GM19193 (cell line): Measurements from ENCODE around the gene PROM2.

Experiments
- POLR2A ChIP-seq: IDR thresholded peaks from 4 replicates; pipeline ENCODE4 v1.6.1; 2011; ENCODE audit not compliant: insufficient read depth, insufficient read length; ENCODE audit errors: extremely low read depth

Gene PROM2

DNA sequence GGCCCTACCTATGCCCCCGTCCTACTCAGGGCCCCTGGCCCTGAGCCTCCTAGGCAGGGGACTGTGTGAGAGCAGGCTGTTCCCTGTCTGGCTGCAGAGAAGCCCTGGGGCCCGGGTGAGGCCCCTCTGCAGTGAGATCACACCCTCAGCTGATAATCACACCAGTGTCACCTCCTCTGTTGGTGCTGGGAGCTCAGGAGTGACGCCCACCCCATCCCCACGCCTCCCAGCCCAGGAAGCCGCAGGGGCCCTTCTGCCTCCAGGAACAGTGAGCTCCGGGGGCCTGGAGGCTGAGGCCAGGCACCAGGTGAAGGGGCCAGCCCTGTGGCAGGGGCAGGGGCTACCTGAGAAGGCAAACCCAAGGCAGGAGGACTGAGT, 42.9 kb downstream of the PROM2 start:
- no peak for TF ChIP-seq POLR2A

DNA sequence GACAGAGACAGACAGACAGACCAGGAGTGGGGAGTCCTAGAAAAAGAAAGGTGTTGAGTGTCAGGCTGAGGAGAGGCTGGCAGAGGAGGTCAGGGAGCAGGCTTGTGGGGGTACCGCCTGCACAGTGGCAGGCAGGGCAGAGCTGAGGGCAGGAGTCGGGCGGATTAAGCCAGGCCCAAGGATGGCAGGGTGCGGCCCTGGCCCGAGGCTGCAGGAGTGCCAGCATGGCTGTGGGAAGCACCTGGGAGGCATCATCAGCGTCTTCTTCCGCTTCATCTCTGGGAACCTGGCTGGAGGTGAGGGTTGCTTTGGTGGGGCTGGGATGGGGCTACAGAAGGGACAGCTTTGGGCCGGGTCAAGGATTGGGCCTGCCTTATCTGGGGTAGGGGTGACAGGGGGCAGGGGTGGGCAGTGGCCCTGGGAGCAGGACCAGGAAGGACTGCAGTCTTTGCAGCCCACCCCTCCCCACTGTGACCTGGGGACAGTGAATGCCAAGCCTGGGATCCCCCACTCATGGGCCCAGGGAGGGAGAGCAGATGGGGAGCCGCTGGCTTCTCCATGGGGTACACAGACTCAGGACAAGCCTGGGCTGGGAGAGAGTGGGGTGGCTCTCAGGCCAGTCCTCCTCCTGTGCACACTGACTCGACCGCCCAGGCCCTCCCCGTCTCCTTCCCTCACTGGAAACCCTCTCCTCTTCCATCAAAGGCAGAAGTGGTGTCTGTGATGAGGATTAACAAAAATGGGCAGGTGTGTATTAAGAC, 43.6 kb downstream of the PROM2 start:
- no peak for TF ChIP-seq POLR2A

DNA sequence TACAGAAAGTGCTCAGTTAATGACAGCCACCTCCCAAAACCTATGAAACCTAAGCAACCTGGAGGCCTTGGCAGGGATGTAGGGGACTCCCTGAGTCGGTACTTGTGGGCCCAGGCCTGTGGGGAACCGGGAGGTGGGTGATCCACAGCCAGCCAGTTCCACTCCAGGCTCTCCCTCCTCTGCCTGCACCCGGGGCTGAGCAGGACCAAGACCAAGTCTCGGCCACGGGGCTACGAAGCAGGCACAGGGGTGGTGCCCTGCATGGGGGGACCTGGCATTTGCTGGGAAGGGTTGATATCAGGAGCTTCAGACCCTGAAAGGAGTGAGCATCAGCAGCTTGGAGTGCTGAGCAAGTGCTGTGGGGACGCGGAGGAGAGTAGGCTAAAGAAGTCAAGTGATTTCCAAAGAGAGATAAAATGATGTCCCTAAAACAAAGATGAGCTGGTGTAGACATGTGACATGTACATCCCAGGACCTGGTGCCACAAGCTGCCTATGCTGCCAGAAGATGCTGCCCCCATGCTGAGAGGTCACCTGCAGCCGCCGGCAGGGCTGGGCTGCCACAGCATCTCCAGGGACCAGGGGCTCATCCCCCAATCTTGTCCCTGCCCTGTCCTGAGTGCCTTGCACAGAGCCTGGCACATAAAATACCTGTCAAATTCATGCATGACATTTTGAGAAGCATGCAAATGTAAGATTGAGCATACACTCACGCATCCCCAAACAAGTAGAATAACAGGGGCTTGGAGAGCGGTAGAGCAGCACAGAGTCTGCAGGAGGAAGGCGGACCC, 44.4 kb downstream of the PROM2 start:
- TF ChIP-seq POLR2A = no peak

DNA sequence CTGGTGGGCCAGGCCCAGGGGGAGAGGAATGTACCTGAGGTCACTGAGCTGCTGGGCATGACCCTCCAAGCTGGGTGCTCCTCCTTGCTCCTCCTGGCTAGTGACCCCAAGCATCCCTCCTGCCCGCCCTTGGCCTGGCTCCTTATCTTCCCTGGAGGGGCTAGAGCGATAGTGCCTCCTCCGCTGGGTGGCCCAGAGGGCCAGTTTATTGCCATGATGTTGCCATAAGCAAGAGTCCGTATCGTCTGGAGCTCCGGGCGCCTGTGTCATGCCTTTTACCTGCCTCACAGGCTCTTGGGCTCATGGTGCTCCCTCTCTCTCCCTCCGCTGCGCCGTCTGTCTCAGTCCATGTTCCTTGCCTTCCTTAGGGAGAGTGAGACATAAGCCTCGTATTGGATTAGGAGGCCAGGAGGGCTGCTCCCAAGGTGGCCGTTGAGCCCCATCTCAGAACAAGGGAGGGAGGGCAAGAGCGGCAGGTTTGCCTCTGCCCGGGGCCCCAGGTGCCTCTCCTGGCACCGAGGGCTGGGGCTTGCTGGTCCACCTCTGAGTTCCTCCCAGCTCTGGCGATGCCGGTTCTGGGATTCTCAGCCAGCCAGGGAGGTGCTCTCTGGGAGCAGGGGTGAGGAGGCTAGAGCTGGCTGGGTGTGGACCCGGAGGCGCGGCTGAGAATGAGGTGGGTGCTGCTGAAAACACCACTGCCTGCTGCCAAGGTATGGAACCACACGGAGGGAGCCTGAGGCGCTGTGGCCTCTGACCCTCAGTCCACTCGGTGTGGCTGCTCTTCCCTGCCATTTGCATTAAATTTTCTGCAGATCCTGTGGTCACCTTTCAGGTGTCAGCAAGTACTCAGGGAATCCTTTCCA, 45.5 kb downstream of the PROM2 start:
- no peak for TF ChIP-seq POLR2A

DNA sequence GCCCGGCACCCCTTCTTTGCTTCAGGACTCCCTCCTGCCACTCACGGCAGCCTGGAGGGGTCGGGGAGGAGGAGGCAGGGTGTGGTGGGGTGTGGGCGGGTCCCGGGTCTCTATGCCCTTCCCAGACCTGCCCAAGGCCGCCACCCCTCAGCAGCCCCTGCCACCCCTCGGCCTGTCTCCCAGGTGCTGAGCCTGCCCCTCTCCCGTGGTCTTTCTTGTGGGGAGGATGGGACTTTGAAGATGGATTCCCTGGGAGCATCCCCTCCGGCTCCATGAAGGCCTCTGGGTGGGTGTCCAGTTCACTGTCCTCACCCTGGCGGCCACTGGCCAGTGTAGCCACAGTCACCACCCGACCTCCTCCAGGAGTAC, 46.1 kb downstream of the PROM2 start:
- TF ChIP-seq POLR2A = no peak

DNA sequence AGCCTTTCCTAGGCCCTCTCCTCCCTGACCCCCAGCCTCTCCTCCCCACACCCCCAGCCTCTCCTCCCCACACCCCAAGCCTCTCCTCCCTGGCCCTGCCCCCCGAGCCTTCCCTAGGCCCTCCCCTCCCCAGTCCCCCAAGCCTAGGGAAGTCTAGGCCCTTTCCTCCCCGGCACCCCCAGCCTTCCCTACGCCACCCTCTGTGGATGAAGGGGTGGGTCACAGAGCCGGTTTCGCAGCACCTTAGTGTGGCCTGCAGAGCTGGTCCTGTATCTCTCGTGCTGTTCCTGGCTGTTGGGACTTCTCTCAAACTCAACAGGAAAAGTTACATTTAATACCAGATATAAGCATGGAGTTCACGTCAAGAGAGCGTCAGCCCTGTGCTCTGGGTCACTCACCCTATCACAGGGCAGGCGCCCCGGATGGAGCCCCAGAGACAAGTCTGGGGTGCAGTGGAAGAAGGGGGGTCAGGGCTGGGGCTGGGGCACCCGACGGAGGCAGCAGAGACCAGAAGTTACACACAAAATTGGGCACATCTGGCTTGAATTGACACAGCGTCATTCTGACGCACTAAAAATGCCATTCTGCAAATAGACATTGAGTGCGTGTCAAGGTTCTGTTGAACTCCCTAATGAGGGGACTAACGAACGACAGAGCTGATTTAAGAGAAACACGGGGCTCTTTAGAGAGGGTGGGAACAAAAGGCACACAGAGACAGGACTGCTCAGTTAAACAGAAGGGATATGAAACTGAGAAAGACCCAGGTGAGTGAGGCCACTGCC, 46.9 kb downstream of the PROM2 start:
- no peak for TF ChIP-seq POLR2A

DNA sequence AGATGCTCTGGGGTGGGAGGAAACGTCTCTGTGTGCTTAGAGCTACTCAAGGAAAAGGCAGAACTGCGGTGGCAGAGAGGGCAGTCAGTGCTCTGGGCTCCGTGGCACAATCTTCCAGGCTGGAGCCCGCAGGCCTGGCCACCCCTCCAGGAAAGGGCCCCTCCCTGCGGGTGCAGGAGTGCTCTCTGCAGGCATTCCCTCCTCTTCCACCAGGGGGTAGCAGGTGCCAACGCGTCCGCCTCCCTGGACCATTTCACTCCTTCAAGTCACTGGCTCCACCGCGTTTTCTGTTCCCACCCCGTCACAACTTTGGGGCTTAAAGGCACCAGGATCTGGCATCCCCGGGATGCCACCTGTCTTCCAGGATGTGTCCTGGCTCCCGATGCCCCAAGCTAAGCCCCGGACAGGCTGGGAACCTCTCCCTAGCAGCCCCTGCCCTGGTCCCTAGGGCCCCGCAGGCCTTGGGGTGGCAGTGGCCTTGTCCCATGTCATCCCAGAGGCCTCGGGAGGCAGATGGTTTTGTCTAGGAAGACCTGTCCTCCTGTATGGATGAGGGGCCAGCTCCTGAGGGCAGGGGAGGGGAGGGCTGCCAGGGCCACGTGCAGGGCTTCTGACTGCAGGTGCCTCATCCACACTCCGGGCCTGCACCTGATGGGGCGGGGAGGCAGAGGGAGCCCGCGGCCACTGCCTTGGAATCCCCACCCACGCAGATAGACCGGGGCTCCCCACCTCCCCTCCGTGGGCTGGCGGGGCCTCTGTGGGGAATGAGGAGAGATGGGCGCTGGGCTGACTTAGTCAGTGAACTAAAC, 49.3 kb downstream of the PROM2 start:
- TF ChIP-seq POLR2A = no peak

DNA sequence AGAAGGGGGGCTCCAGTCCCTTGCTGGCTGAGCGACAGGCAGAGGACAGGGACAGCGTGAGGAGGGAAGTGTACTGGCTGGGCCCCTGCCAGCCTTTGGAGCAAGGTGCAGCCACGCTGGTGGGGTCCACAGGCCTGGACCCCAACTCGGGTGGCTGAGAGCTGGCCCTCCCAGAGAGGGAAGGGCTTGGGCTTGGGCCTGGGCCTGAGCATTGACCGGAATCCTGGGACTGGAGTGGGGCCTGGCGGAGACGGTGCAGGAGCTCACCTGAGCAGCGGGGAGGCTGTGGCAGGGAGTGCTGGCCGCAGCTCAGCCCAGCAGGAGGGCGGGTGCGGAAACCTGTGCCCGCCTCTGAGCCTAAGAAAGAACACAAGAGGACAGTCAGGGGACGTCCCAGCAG, 50.8 kb downstream of the PROM2 start:
- no peak for TF ChIP-seq POLR2A

DNA sequence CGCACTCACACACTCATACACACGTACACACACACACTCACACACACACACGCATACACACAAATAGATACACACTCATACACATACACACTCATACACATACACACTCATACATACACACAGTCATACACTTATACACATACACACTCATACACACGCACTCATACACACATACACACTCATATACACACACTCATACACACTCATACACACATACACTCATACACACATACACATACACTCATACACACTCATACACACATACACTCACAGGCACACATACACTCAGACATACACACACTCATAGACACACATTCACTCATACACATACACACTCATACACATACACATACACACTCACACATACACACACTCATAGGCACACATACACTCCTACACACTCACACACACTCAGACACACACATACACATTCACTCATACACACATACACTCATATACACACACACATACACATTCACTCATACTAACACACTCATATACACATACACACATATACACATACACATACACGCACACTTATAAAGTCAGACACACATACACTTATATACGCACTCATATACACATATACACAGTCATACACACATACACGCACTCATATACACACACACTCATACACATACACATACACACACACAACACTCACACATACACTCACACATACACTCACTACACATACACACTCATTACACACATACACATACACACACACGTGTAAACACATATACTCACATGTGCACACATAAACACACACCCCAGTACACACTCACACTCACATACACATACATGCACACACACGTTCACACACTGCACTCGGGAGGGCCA, 51.6 kb downstream of the PROM2 start:
- no peak for TF ChIP-seq POLR2A

DNA sequence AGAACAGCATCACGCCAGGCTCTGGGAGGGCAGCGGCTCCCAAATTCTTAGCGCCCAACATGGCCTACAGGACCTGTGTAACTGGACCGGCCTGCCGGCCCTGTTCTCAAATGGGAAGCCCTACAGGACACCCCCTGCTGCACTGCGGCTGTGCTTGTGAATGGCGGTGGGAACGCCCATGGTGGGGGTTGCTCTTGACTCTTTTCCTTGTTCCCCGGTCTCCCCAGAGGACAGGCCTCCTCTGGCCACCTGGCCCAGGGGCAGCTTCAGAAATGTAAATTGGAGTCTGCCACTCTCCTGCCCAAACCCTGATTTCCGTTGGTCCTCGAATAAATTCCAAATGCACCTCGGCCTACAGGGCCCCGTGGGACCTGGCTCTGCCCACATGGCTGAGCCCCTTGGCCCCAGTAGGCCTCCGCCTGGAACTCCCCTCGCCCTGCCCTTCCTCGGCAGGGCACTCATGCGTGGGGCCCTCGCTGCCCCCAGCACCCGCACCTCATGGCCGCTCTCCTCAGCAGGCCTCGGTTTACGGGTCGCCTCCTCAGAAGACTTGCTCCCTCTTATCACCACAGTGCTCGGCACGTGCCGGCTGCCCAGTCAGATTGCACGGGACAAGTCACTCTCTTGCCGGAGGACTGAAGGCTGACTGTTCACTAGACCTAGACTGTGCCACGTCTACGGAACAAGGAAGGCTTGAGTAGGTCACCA, 52.3 kb downstream of the PROM2 start:
- TF ChIP-seq POLR2A = no peak

DNA sequence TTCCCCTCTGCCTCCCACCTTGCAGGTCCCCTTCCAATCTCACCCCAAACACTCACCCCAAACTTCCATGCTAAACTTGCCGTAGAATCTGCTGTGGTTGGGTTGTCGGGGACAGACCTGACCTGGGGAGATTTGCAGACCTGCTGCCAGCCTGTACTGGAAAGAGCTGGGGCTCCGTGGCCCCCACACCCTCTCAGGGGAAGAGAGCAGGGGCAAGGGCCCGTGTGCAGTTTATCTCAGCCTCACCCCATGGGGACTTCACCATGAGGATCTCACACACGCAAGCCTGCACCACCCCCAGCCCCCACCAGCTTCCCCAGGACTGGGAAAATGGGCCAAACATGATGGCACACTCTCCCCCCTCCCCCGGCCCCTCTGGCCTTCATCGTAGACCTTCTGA, 53.6 kb downstream of the PROM2 start:
- no peak for TF ChIP-seq POLR2A

DNA sequence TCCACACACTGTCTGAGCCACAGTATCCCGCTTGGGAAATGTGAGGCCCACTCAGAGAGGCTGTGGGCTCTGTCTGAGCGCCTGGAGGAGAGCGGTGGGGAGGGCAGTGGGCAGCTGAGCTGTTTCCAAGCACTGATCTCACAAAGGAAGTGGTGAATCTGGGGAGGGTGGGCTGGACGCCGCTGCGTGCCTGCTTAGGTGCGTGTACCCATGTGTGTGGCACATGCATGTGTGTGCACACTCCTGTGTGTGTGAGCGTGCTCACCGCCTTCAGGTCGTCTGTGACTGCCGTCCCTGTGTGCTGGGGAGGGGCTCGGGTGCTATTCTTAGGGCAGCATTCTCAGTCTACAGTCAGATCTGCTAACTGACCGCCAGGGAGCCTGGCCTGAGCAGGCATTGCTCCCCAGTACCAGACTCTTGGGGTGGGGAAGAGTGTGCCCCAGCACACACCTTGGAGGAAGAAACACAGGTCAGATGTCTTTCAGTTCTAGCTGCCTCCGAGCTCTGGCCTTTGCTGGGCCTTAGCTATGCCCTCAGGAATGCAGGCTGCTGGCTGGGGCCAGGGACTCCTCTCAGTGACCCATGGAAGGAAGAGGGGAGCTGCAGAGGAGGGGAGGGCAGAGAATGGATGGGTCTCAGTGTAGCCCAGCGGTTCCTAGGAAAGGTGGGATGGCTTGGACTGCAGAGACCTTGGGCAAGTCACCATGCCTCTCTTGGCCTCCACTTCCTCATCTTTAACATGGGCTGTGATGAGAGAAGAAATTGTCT, 54.3 kb downstream of the PROM2 start:
- no peak for TF ChIP-seq POLR2A
